Measurements from ENCODE around the gene EIF4G3.
"Not testable (repeated sequence)": the region's sequence is repeated elsewhere in the genome, so short reads cannot be mapped to it uniquely, and the experiment has no call there.

The EIF4G3 gene

GRCh38 chr1:21058035-21058793, 118.5 kb downstream of the EIF4G3 start:
- Histone ChIP-seq H3K4me3 (ENCODE audit: insufficient read depth, low read length, poor library complexity, severe bottlenecking) (no peak overlapping the region), H3K4me2 (ENCODE audit: low read depth, low read length, poor library complexity, severe bottlenecking) (no peak overlapping the region), H3K9me2 (replicated peaks; ENCODE audit: insufficient read depth, low read length) (no peaks in the 10 kb centered on the region), H3K9me3 (ENCODE audit: insufficient read depth, low read length) (no peaks in the 10 kb centered on the region), H3K27ac (ENCODE audit: low read depth, low read length) (no peak overlapping the region), H3K9ac (ENCODE audit: low read length) (no peak overlapping the region), H4K20me1 (ENCODE audit: low read depth, low read length) (peaks cover 5% of the 10 kb centered on the region; the same call in 1 of the 2 replicates), H3F3A (ENCODE audit: insufficient read depth) (peaks cover 8% of the 10 kb centered on the region; the same call in 1 of the 2 replicates), H2AFZ (ENCODE audit: low read depth, low read length, severe bottlenecking) (no peak overlapping the region), H3K79me2 (ENCODE audit: insufficient read depth, low read length) (peaks cover 37% of the 10 kb centered on the region), H3K36me3 (ENCODE audit: low read length) (no peaks in the 10 kb centered on the region), H3K27me3 (ENCODE audit: low read length) (no peaks in the 10 kb centered on the region)
- TF ChIP-seq EZH2phosphoT487 (conservative IDR thresholded peaks at IDR 0.05; ENCODE audit: low read length) = no peak
- no peak for TF ChIP-seq CTCF (IDR thresholded peaks at IDR 0.05; ENCODE audit: insufficient read depth, low read length, poor library complexity, severe bottlenecking)

GRCh38 chr1:21053189-21053928, 123.3 kb downstream of the EIF4G3 start:
- H3K9me2 ChIP-seq (replicated peaks; ENCODE audit: insufficient read depth, low read length); H3K4me3 ChIP-seq (ENCODE audit: insufficient read depth, low read length, poor library complexity, severe bottlenecking); H3K4me2 ChIP-seq (ENCODE audit: low read depth, low read length, poor library complexity, severe bottlenecking); H4K20me1 ChIP-seq (ENCODE audit: low read depth, low read length); H2AFZ ChIP-seq (ENCODE audit: low read depth, low read length, severe bottlenecking); H3K9ac ChIP-seq (ENCODE audit: low read length); H3K36me3 ChIP-seq (ENCODE audit: low read length); H3K27ac ChIP-seq (ENCODE audit: low read depth, low read length); H3K9me3 ChIP-seq (ENCODE audit: insufficient read depth, low read length); H3K27me3 ChIP-seq (ENCODE audit: low read length): not testable (repeated sequence)
- Histone ChIP-seq H3K79me2 (ENCODE audit: insufficient read depth, low read length) (peaks cover 42% of the 10 kb centered on the region), H3F3A (ENCODE audit: insufficient read depth) (peaks cover 10% of the 10 kb centered on the region)

- H3K27ac ChIP-seq (ENCODE audit: low read depth, low read length) = no peak overlapping the region
- peaks cover 10% of the 10 kb centered on the region for H3F3A ChIP-seq (ENCODE audit: insufficient read depth)
- no peak overlapping the region for H3K4me3 ChIP-seq (ENCODE audit: insufficient read depth, low read length, poor library complexity, severe bottlenecking)
- H3K27me3 ChIP-seq (ENCODE audit: low read length) = no peaks in the 10 kb centered on the region
- no peak overlapping the region for H3K4me2 ChIP-seq (ENCODE audit: low read depth, low read length, poor library complexity, severe bottlenecking)
- H3K9me2 ChIP-seq (replicated peaks; ENCODE audit: insufficient read depth, low read length) = no peaks in the 10 kb centered on the region
- no peak overlapping the region for H3K9ac ChIP-seq (ENCODE audit: low read length)
- TF ChIP-seq CTCF (IDR thresholded peaks at IDR 0.05; ENCODE audit: insufficient read depth, low read length, poor library complexity, severe bottlenecking) (no peak), EZH2phosphoT487 (conservative IDR thresholded peaks at IDR 0.05; ENCODE audit: low read length) (no peak)
- H3K36me3 ChIP-seq (ENCODE audit: low read length) = peaks cover 10% of the 10 kb centered on the region; the same call in 1 of the 2 replicates
- no peak overlapping the region for H2AFZ ChIP-seq (ENCODE audit: low read depth, low read length, severe bottlenecking)
- peaks cover 42% of the 10 kb centered on the region for H3K79me2 ChIP-seq (ENCODE audit: insufficient read depth, low read length)
- no peaks in the 10 kb centered on the region for H4K20me1 ChIP-seq (ENCODE audit: low read depth, low read length)
- no peaks in the 10 kb centered on the region for H3K9me3 ChIP-seq (ENCODE audit: insufficient read depth, low read length)
Observed at GRCh38 chr1:21052034-21052433, 124.7 kb downstream of the EIF4G3 start.
